HepG2 (cell line): ENCODE results near the gene RTP2. TPM values are rescaled to one million over a fixed set of nuclear protein-coding genes. Genes with fewer than 3 reads are reported as not detected.

Source experiments
- ATAC-seq: fragments of 200-7000 bp; cut with Tn5 transposase; 3 replicates; pipeline ENCODE4 v1.9.1; 2020; ENCODE audit warnings: mild to moderate bottlenecking, moderate library complexity
- BruUV-seq: library from RNA; stranded (reverse); fragments of 400-500 nt; replicated peaks from 2 replicates; lab custom pipeline; 2021; lab: Mats Ljungman, UMichigan
- CTCF ChIA-PET: fragments of 300-600 bp; formaldehyde crosslinking; extraction: SDS; loops from one replicate; lab custom pipeline; 2021; ENCODE audit warnings: low total read pairs, inconsistent platforms, low intra/inter-chr PET ratio; lab: Yijun Ruan, JAX
- POLR2A ChIA-PET: fragments of 350-600 bp; sonication (Branson Sonifier 250); formaldehyde crosslinking; loops from one replicate; lab custom pipeline; 2020; ENCODE audit warnings: antibody characterized with exemption, inconsistent platforms; lab: Yijun Ruan, JAX
- DNase-seq: peaks from one replicate; pipeline ENCODE4 v3.0.0-alpha.2; 2015; ENCODE audit warnings: low spot score
- FAIRE-seq: peaks from 3 replicates; lab custom pipeline; 2011; peaks lifted over from hg19 to GRCh38; lab: Jason Lieb, UNC
- H2AFZ ChIP-seq: one replicate; pipeline ENCODE4 v1.6.1; 2011; ENCODE audit warnings: low read length, inconsistent platforms
- H3K27ac ChIP-seq: fragments of 300-600 bp; 3 replicates; pipeline ENCODE4 v1.8.0; 2011; ENCODE audit warnings: mixed run types, mild to moderate bottlenecking, mixed read lengths, low read length, inconsistent platforms; ENCODE audit not compliant: insufficient read depth; ENCODE audit errors: extremely low read length
- H3K27me3 ChIP-seq, 2 experiments: fragments of 200-600 bp in 1 of 2; 2 replicates in 1 of 2; 3 replicates in 1 of 2; pipeline versions ENCODE4 v1.6.0 to v1.8.0; 2011; ENCODE audit warnings: low read length in 2 of 2, mild to moderate bottlenecking in 2 of 2, moderate library complexity in 2 of 2, inconsistent platforms in 1 of 2; ENCODE audit not compliant: insufficient read depth in 2 of 2, control insufficient read depth in 1 of 2
- H3K36me3 ChIP-seq, 2 experiments: fragments of 200-600 bp in 1 of 2; replicated peaks in 1 of 2; 2 replicates in 1 of 2; 3 replicates in 1 of 2; pipeline versions ENCODE4 v1.5.1 to v1.8.0; 2011; ENCODE audit warnings: low read length in 2 of 2, inconsistent platforms in 1 of 2; ENCODE audit not compliant: insufficient read depth in 2 of 2, control insufficient read depth in 1 of 2
- H3K4me1 ChIP-seq: 2 replicates; pipeline ENCODE4 v1.5.1; 2012; ENCODE audit warnings: low read length, inconsistent platforms; ENCODE audit not compliant: insufficient read depth
- H3K4me2 ChIP-seq: 2 replicates; pipeline ENCODE4 v1.6.0; 2011; ENCODE audit warnings: low read depth, low read length, inconsistent platforms
- H3K4me3 ChIP-seq, 3 experiments: fragments of 200-600 bp in 1 of 3; sonication (generic), shearing (Covaris generic) in 1 of 3; replicated peaks in 1 of 3; 2 replicates each; pipeline ENCODE4 v1.5.1; 2011 to 2016; ENCODE audit warnings: low read length in 3 of 3, inconsistent platforms in 2 of 3, low read depth in 2 of 3, mild to moderate bottlenecking in 2 of 3, control low read depth in 1 of 3, mixed read lengths in 1 of 3; ENCODE audit not compliant: insufficient read depth in 1 of 3
- H3K79me2 ChIP-seq: one replicate; pipeline ENCODE4 v1.6.1; 2011; ENCODE audit warnings: low read length, inconsistent platforms; ENCODE audit not compliant: insufficient read depth
- H3K9ac ChIP-seq: 2 replicates; pipeline ENCODE4 v1.6.0; 2011; ENCODE audit warnings: mild to moderate bottlenecking, low read depth, low read length, inconsistent platforms; ENCODE audit not compliant: insufficient read depth
- H3K9me3 ChIP-seq: 2 replicates; pipeline ENCODE4 v1.5.1; 2012; ENCODE audit warnings: mild to moderate bottlenecking, low read length
- H4K20me1 ChIP-seq: 2 replicates; pipeline ENCODE4 v1.6.0; 2011; ENCODE audit warnings: inconsistent platforms, mild to moderate bottlenecking, low read length, moderate library complexity; ENCODE audit not compliant: insufficient read depth
- HNF4G ChIP-seq, 2 experiments: sonication (generic) in 1 of 2; formaldehyde crosslinking in 1 of 2; IDR thresholded peaks; 2 replicates each; pipeline versions ENCODE4 v1.4.0 to v1.6.1; 2011 to 2020; ENCODE audit warnings: borderline replicate concordance in 2 of 2, low read depth in 2 of 2, mild to moderate bottlenecking in 2 of 2, low read length in 1 of 2, missing genetic modification reagents in 1 of 2, moderate library complexity in 1 of 2
- HOXA3 ChIP-seq: sonication (generic); formaldehyde crosslinking; IDR thresholded peaks from 2 replicates; pipeline ENCODE4 v1.5.0; 2020; ENCODE audit warnings: missing genetic modification reagents
- HOXA5 ChIP-seq: sonication (generic); formaldehyde crosslinking; IDR thresholded peaks from 2 replicates; pipeline ENCODE4 v1.4.0; 2020; ENCODE audit warnings: missing genetic modification reagents
- IKZF5 ChIP-seq: IDR thresholded peaks from 2 replicates; pipeline ENCODE4 v1.6.1; 2018; ENCODE audit warnings: missing genetic modification reagents, mild to moderate bottlenecking, missing compliant biosample characterization
- KLF12 ChIP-seq: sonication (generic); formaldehyde crosslinking; IDR thresholded peaks from 2 replicates; pipeline ENCODE4 v1.4.0; 2020; ENCODE audit warnings: missing genetic modification reagents, borderline replicate concordance
- PATZ1 ChIP-seq: sonication (generic); formaldehyde crosslinking; IDR thresholded peaks from 2 replicates; pipeline ENCODE4 v1.4.0; 2020; ENCODE audit warnings: missing genetic modification reagents
- POLR2A ChIP-seq, 2 experiments: IDR thresholded peaks; 2 replicates each; pipeline ENCODE4 v1.6.1; 2011; ENCODE audit warnings: low read depth in 2 of 2, low read length in 2 of 2, mild to moderate bottlenecking in 1 of 2, moderate library complexity in 1 of 2; ENCODE audit not compliant: insufficient read depth in 1 of 2
- POLR2G ChIP-seq: fragments of 200-400 bp; formaldehyde crosslinking; IDR thresholded peaks from 2 replicates; pipeline ENCODE4 v1.6.1; 2018; ENCODE audit warnings: mild to moderate bottlenecking, low read depth, low read length, moderate library complexity
- TBP ChIP-seq: sonication (generic); formaldehyde crosslinking; IDR thresholded peaks from 2 replicates; pipeline ENCODE4 v1.5.0; 2020; ENCODE audit warnings: missing genetic modification reagents
- TFDP2 ChIP-seq: sonication (generic); formaldehyde crosslinking; IDR thresholded peaks from 2 replicates; pipeline ENCODE4 v1.4.0; 2020; ENCODE audit warnings: missing genetic modification reagents
- ZBTB7A ChIP-seq: sonication (generic); formaldehyde crosslinking; IDR thresholded peaks from 2 replicates; pipeline ENCODE4 v1.8.0; 2022; ENCODE audit warnings: mild to moderate bottlenecking, missing genetic modification reagents
- ZHX1 ChIP-seq: sonication (generic); formaldehyde crosslinking; IDR thresholded peaks from 2 replicates; pipeline ENCODE4 v1.8.1; 2022; ENCODE audit warnings: low read depth, mild to moderate bottlenecking, missing genetic modification reagents
- ZNF224 ChIP-seq: sonication (generic); formaldehyde crosslinking; IDR thresholded peaks from 2 replicates; pipeline ENCODE4 v1.5.0; 2020; ENCODE audit warnings: mild to moderate bottlenecking, missing genetic modification reagents
- ZNF282 ChIP-seq: fragments of 450-650 bp; IDR thresholded peaks from 2 replicates; pipeline ENCODE4 v1.6.1; 2018; ENCODE audit not compliant: partially characterized antibody
- ZNF33A ChIP-seq: sonication (generic); formaldehyde crosslinking; IDR thresholded peaks from 2 replicates; pipeline ENCODE4 v1.5.1; 2020; ENCODE audit warnings: missing genetic modification reagents, mild to moderate bottlenecking, moderate library complexity, borderline replicate concordance
- ZNF354B ChIP-seq: sonication (generic); formaldehyde crosslinking; IDR thresholded peaks from 2 replicates; pipeline ENCODE4 v1.8.0; 2022; ENCODE audit warnings: mild to moderate bottlenecking, missing genetic modification reagents
- ZNF746 ChIP-seq: sonication (generic); formaldehyde crosslinking; IDR thresholded peaks from 2 replicates; pipeline ENCODE4 v1.8.0; 2022; ENCODE audit warnings: mild to moderate bottlenecking, missing genetic modification reagents
- WGBS: methylation state at CpG from one replicate; pipeline ENCODE4 v1.1.6; 2017; ENCODE audit warnings: low lambda C conversion rate; 5-methylcytosine and 5-hydroxymethylcytosine counted together
- in situ Hi-C: cut with HindIII; loops from 2 replicates; pipeline ENCODE4 v1.10.0; 2017; ENCODE audit warnings: low pct_unique_long_range_greater_than_20kb; ENCODE audit not compliant: extremely low pct_ligation_motif_present
- intact Hi-C: fragments of 100-400 bp; cut with micrococcal nuclease; formaldehyde crosslinking; loops from one replicate; pipeline ENCODE4 v1.10.0; 2022; ENCODE audit not compliant: unreplicated experiment
- polyA plus RNA-seq, 8 experiments: library from polyadenylated mRNA; depleted of rRNA in 3 of 8; stranded (reverse) in 7 of 8; unstranded in 1 of 8; fragments of >200 nt; fragmentation: Illumina TruSeq in 4 of 8; extraction: Trizol in 4 of 8; gene quantifications; 2 replicates each; pipeline versions ENCODE4 v1.2.1 to v1.2.3, GENCODE V29; 2011 to 2016; ENCODE audit warnings: low read depth in 4 of 8, missing spikeins in 1 of 8, mixed read lengths in 1 of 8; ENCODE audit not compliant: insufficient read depth in 1 of 8
- total RNA-seq, 5 experiments: library from RNA; depleted of rRNA; stranded (reverse); fragments of >200 nt; fragmentation: Illumina TruSeq; extraction: Trizol; gene quantifications; 2 replicates each; pipeline ENCODE4 v1.2.3, GENCODE V29; 2016; ENCODE audit warnings: low read depth in 1 of 5

RTP2 gene
- total and polyA plus RNA-seq, 2 of the 13 experiments (the other 11 are each of a cell fraction or from before 2014, with no cell fraction given) = not detected

- H3K9ac ChIP-seq = peak overlapping the region; percentile 99
- peak overlapping the region; percentile 100 for H3K27ac ChIP-seq
- H3K27me3 ChIP-seq = no peaks in the 10 kb centered on the region; a peak in 1 of 5 replicates
- peaks cover 100% of the 10 kb centered on the region for H3K79me2 ChIP-seq
- WGBS = 44% methylated on average over 22 of the region's 22 CpGs
- no TSS peak for BruUV-seq
- no peak for FAIRE-seq
- H4K20me1 ChIP-seq = peaks cover 93% of the 10 kb centered on the region
- H3K36me3 ChIP-seq = peaks cover 2 to 12% of the 10 kb centered on the region in 2 experiments; a peak in 3 of 5 replicates
- no peaks in the 10 kb centered on the region for H3K9me3 ChIP-seq
- CTCF ChIA-PET = interaction anchor here (1.3 to 3.5 kb wide), 3 partner anchors 1215 to 1310 kb away, joined by 3 to 16 read pairs (median 8); no protein-coding TSS in a partner anchor
- in situ Hi-C loops = loop anchor here (25.0 kb wide), 3 partner anchors 673 to 998 kb away; no protein-coding TSS in a partner anchor
- peaks cover 57% of the 10 kb centered on the region for H3K4me1 ChIP-seq
- intact Hi-C loops = loop anchor here (2.0 to 5.0 kb wide), 2 partner anchors 1098 to 1410 kb away; no protein-coding TSS in a partner anchor
- peak overlapping the region; percentile 45 to 99 (median 98) for H3K4me3 ChIP-seq
- POLR2A ChIA-PET = interaction anchor here (0.7 to 5.7 kb wide), 9 partner anchors 11 to 1142 kb away, joined by 3 to 31 read pairs (median 4); partner anchors contain the start of gene LPP
- no peak overlapping the region for H2AFZ ChIP-seq
- DNase-seq = no peak
- ATAC-seq = peak; percentile 16
- H3K4me2 ChIP-seq = peak overlapping the region; percentile 95
- TF ChIP-seq ZHX1 (CRISPR knock-in tag) (no peak), ZNF282 (no peak), ZBTB7A (CRISPR knock-in tag) (no peak), HOXA5 (peak; percentile 8; the same call in 1 of the 2 replicates), ZNF224 (CRISPR knock-in tag) (no peak), PATZ1 (CRISPR knock-in tag) (0 out of 2 replicates have a peak, but pooled peaks have one; percentile 6), HOXA3 (CRISPR knock-in tag) (0 out of 2 replicates have a peak, but pooled peaks have one; percentile 1), ZNF746 (CRISPR knock-in tag) (no peak), HNF4G (IDR thresholded peaks at IDR 0.05; ENCODE audit: borderline replicate concordance, low read depth, low read length) (no peak), HNF4G (CRISPR knock-in tag; IDR thresholded peaks at IDR 0.05; ENCODE audit: borderline replicate concordance, low read depth) (0 out of 2 replicates have a peak, but pooled peaks have one; percentile 40), KLF12 (no peak), ZNF354B (CRISPR knock-in tag) (no peak), ZNF33A (CRISPR knock-in tag) (no peak), IKZF5 (no peak), POLR2G (no peak), POLR2A (IDR thresholded peaks at IDR 0.05; ENCODE audit: insufficient read depth in 1 of 2, low read depth in 2 of 2, low read length in 2 of 2) (0 out of 4 replicates have a peak, but pooled peaks of 1 of the 2 experiments have one; percentile 8), TBP (CRISPR knock-in tag) (no peak), TFDP2 (CRISPR knock-in tag) (no peak)
These were observed 36.8 kb upstream of the RTP2 start for GRCh38 chr3:187739094-187739560.
